MM.1S (cell line): ENCODE results near the gene NFRKB.

Experiments used
- CTCF ChIP-seq: fragments of 300-600 bp; sonication (generic); IDR thresholded peaks from 2 replicates; pipeline ENCODE4 v1.5.1; 2016; ENCODE audit warnings: antibody characterized with exemption, low read length, mixed read lengths
- EZH2 ChIP-seq: fragments of 300-600 bp; sonication (generic); optimal IDR thresholded peaks from 2 replicates; pipeline ENCODE3; 2017; ENCODE audit warnings: low read depth, mild to moderate bottlenecking, antibody characterized with exemption, low read length, mixed read lengths

- no peak for TF ChIP-seq CTCF
- no peak for TF ChIP-seq EZH2
Observed at GRCh38 chr11:129929721-129930120, 34.3 kb upstream of the NFRKB start.
